NCI-H69 (cell line): ENCODE data around the gene BACH2.
"Not testable (repeated sequence)": the region's sequence is repeated elsewhere in the genome, so short reads cannot be mapped to it uniquely, and the experiment has no call there.

ENCODE experiments used
- DNase-seq: peaks from one replicate; lab custom pipeline; 2025; lab: John Stamatoyannopoulos, UW

Gene BACH2

GRCh38 chr6:89894169-89894568, 402.5 kb downstream of the BACH2 start, which contains the start of gene GJA10:
GJA10 (plus strand) TSS chr6:89894469; CDS start chr6:89894469, 0 bp downstream.
- DNase-seq = no peak

- not testable (repeated sequence) for DNase-seq
These were observed 404.1 kb downstream of the BACH2 start for GRCh38 chr6:89892577-89892976.

GRCh38 chr6:89890845-89891528, 405.7 kb downstream of the BACH2 start:
- not testable (repeated sequence) for DNase-seq

GRCh38 chr6:89888871-89889270, 407.8 kb downstream of the BACH2 start:
- DNase-seq = no peak

GRCh38 chr6:89888138-89888514, 408.5 kb downstream of the BACH2 start:
- DNase-seq = no peak

GRCh38 chr6:89887452-89888137, 409.0 kb downstream of the BACH2 start:
- peak; percentile 69 for DNase-seq

GRCh38 chr6:89886378-89887120, 410.1 kb downstream of the BACH2 start:
- DNase-seq = peak; percentile 18
